H1 (cell line): Measurements from ENCODE around the gene FAM240A. TPM values are rescaled to one million over a fixed set of nuclear protein-coding genes. Genes with fewer than 3 reads are reported as not detected.

ENCODE experiments used
- CTCF ChIA-PET: fragments of 300-600 bp; sonication (Branson Sonifier 250); formaldehyde crosslinking; loops from one replicate; lab custom pipeline; 2021; ENCODE audit not compliant: partially characterized antibody; lab: Charles Lee
- POLR2A ChIA-PET: fragments of 300-600 bp; sonication (Branson Sonifier 250); formaldehyde crosslinking; loops from one replicate; lab custom pipeline; 2021; ENCODE audit warnings: inconsistent platforms; ENCODE audit not compliant: partially characterized antibody; lab: Charles Lee
- DNase-seq, 2 experiments: peaks; one replicate each; pipeline versions ENCODE4 v3.0.0 to v3.0.0-alpha.2; 2010 to 2022; ENCODE audit warnings: low spot score in 2 of 2, low read depth in 1 of 2, mixed read lengths in 1 of 2
- FAIRE-seq: peaks from 2 replicates; lab custom pipeline; 2011; peaks lifted over from hg19 to GRCh38; lab: Jason Lieb, UNC
- H2AFZ ChIP-seq: 2 replicates; pipeline ENCODE4 v1.8.1; 2012; ENCODE audit warnings: low read length, inconsistent platforms
- H2AK5ac ChIP-seq: 2 replicates; pipeline ENCODE4 v1.6.1; 2013; ENCODE audit warnings: low read depth, low read length
- H2BK120ac ChIP-seq: replicated peaks from 2 replicates; pipeline ENCODE3; 2013; ENCODE audit warnings: low read depth, low read length, inconsistent platforms
- H2BK12ac ChIP-seq: 2 replicates; pipeline ENCODE4 v1.6.1; 2013; ENCODE audit warnings: low read depth, low read length
- H2BK15ac ChIP-seq: 2 replicates; pipeline ENCODE4 v1.6.1; 2013; ENCODE audit warnings: low read length
- H2BK20ac ChIP-seq: 2 replicates; pipeline ENCODE4 v1.6.1; 2013; ENCODE audit warnings: low read length
- H2BK5ac ChIP-seq: 2 replicates; pipeline ENCODE4 v1.6.1; 2013; ENCODE audit warnings: low read depth, low read length
- H3K14ac ChIP-seq: 2 replicates; pipeline ENCODE4 v1.6.1; 2013; ENCODE audit warnings: inconsistent platforms; ENCODE audit not compliant: insufficient read length
- H3K18ac ChIP-seq: 2 replicates; pipeline ENCODE4 v1.6.1; 2013; ENCODE audit warnings: low read length; ENCODE audit errors: extremely low read depth
- H3K23ac ChIP-seq: 2 replicates; pipeline ENCODE4 v1.6.1; 2013; ENCODE audit warnings: inconsistent platforms; ENCODE audit not compliant: insufficient read length
- H3K23me2 ChIP-seq: 2 replicates; pipeline ENCODE4 v1.6.1; 2013; ENCODE audit warnings: low read depth, low read length
- H3K27ac ChIP-seq: 2 replicates; pipeline ENCODE4 v1.6.1; 2011; ENCODE audit warnings: low read depth, low read length, inconsistent platforms
- H3K27me3 ChIP-seq, 4 experiments: replicated peaks in 1 of 4; 1 replicate in 1 of 4; 2 replicates in 3 of 4; pipeline versions ENCODE4 v1.6.1 to v1.8.1; 2011 to 2013; ENCODE audit warnings: low read length in 3 of 4, mild to moderate bottlenecking in 3 of 4, inconsistent platforms in 2 of 4, mixed read lengths in 2 of 4, moderate library complexity in 1 of 4; ENCODE audit not compliant: control insufficient read depth in 3 of 4, insufficient read depth in 3 of 4; ENCODE audit errors: extremely low read depth in 1 of 4
- H3K36me3 ChIP-seq, 4 experiments: 2 replicates each; pipeline versions ENCODE4 v1.6.1 to v1.8.1; 2011 to 2013; ENCODE audit warnings: mild to moderate bottlenecking in 4 of 4, low read length in 3 of 4, moderate library complexity in 2 of 4, control low read depth in 1 of 4, inconsistent platforms in 1 of 4; ENCODE audit not compliant: insufficient read depth in 4 of 4, control insufficient read depth in 2 of 4
- H3K4ac ChIP-seq: replicated peaks from 2 replicates; pipeline ENCODE3; 2013; ENCODE audit warnings: low read length, low read depth, mixed read lengths, inconsistent platforms; ENCODE audit not compliant: insufficient read length
- H3K4me1 ChIP-seq, 4 experiments: replicated peaks in 1 of 4; 1 replicate in 1 of 4; 2 replicates in 3 of 4; pipeline versions ENCODE4 v1.6.1 to v1.8.1; 2011 to 2013; ENCODE audit warnings: low read length in 3 of 4, inconsistent platforms in 2 of 4, mixed read lengths in 1 of 4; ENCODE audit not compliant: insufficient read depth in 4 of 4, control insufficient read depth in 3 of 4
- H3K4me2 ChIP-seq, 2 experiments: 2 replicates each; pipeline versions ENCODE4 v1.6.1 to v1.8.1; 2011 to 2013; ENCODE audit warnings: low read depth in 2 of 2, low read length in 2 of 2, control low read depth in 1 of 2, inconsistent platforms in 1 of 2, mild to moderate bottlenecking in 1 of 2; ENCODE audit not compliant: insufficient read depth in 1 of 2
- H3K4me3 ChIP-seq, 4 experiments: fragments of 200-600, 300-600 bp in 1 of 4; sonication (generic), shearing (Covaris generic), sonication (Bioruptor Twin) in 1 of 4; 2 replicates each; pipeline versions ENCODE4 v1.5.1 to v1.8.1; 2011 to 2016; ENCODE audit warnings: low read length in 4 of 4, low read depth in 3 of 4, control low read depth in 2 of 4, inconsistent platforms in 2 of 4, mild to moderate bottlenecking in 2 of 4, mixed read lengths in 1 of 4, moderate library complexity in 1 of 4; ENCODE audit not compliant: insufficient read depth in 2 of 4; ENCODE audit errors: extremely low read depth in 1 of 4
- H3K56ac ChIP-seq: replicated peaks from 2 replicates; pipeline ENCODE3; 2013; ENCODE audit warnings: low read depth, mild to moderate bottlenecking, mixed read lengths, low read length, inconsistent platforms; ENCODE audit not compliant: insufficient read length
- H3K79me1 ChIP-seq: 2 replicates; pipeline ENCODE4 v1.6.1; 2013; ENCODE audit warnings: low read depth, low read length, control low read depth
- H3K79me2 ChIP-seq, 2 experiments: 2 replicates each; pipeline versions ENCODE4 v1.6.1 to v1.8.1; 2012 to 2013; ENCODE audit warnings: low read length in 2 of 2, mild to moderate bottlenecking in 2 of 2, inconsistent platforms in 1 of 2; ENCODE audit not compliant: insufficient read depth in 2 of 2, control insufficient read depth in 1 of 2
- H3K9ac ChIP-seq, 4 experiments: replicated peaks in 1 of 4; 1 replicate in 1 of 4; 2 replicates in 3 of 4; pipeline versions ENCODE4 v1.6.1 to v1.8.1; 2011 to 2013; ENCODE audit warnings: low read depth in 3 of 4, low read length in 3 of 4, control low read depth in 2 of 4, mild to moderate bottlenecking in 2 of 4, moderate library complexity in 2 of 4, inconsistent platforms in 1 of 4; ENCODE audit errors: extremely low read depth in 1 of 4
- H3K9me3 ChIP-seq, 2 experiments: 2 replicates each; pipeline versions ENCODE4 v1.6.1 to v1.8.1; 2012 to 2013; ENCODE audit warnings: mild to moderate bottlenecking in 2 of 2, moderate library complexity in 2 of 2, control low read depth in 1 of 2, inconsistent platforms in 1 of 2, low read depth in 1 of 2, low read length in 1 of 2, mixed read lengths in 1 of 2; ENCODE audit not compliant: insufficient read depth in 2 of 2
- H4K20me1 ChIP-seq, 2 experiments: replicated peaks in 1 of 2; 2 replicates each; pipeline versions ENCODE3 to v1.8.1; 2011 to 2013; ENCODE audit warnings: inconsistent platforms in 2 of 2, low read length in 2 of 2, mild to moderate bottlenecking in 1 of 2; ENCODE audit not compliant: insufficient read depth in 2 of 2, control insufficient read depth in 1 of 2
- H4K5ac ChIP-seq: 2 replicates; pipeline ENCODE4 v1.6.1; 2013; ENCODE audit warnings: low read length, low read depth, mixed read lengths, inconsistent platforms; ENCODE audit not compliant: insufficient read length
- H4K8ac ChIP-seq: 2 replicates; pipeline ENCODE4 v1.8.0; 2013; ENCODE audit warnings: mild to moderate bottlenecking, moderate library complexity, low read length, inconsistent platforms; ENCODE audit not compliant: insufficient read depth; ENCODE audit errors: extremely low read depth
- H4K91ac ChIP-seq: replicated peaks from 2 replicates; pipeline ENCODE3; 2013; ENCODE audit warnings: low read length, mixed read lengths, inconsistent platforms; ENCODE audit not compliant: insufficient read length
- CBX5 ChIP-seq: fragments of 300-800, 300-1000 bp; sonication (generic); IDR thresholded peaks from 2 replicates; pipeline ENCODE4 v1.7.1; 2016; ENCODE audit warnings: antibody characterized with exemption, low read length, low read depth
- EGR1 ChIP-seq: IDR thresholded peaks from 2 replicates; pipeline ENCODE4 v1.6.1; 2011; ENCODE audit warnings: low read depth, low read length, borderline replicate concordance
- HDAC2 ChIP-seq, 2 experiments: fragments of 300-600 bp in 1 of 2; sonication (generic) in 1 of 2; IDR thresholded peaks; 2 replicates each; pipeline ENCODE4 v1.6.1; 2011 to 2012; ENCODE audit warnings: low read depth in 2 of 2, low read length in 2 of 2, mild to moderate bottlenecking in 2 of 2, moderate library complexity in 2 of 2, borderline replicate concordance in 1 of 2, inconsistent platforms in 1 of 2
- HDAC6 ChIP-seq: IDR thresholded peaks from one replicate; pipeline ENCODE4 v1.7.1; 2012; ENCODE audit warnings: low read depth, mild to moderate bottlenecking, inconsistent platforms, low read length, moderate library complexity
- JUN ChIP-seq: IDR thresholded peaks from 2 replicates; pipeline ENCODE4 v1.6.1; 2011; ENCODE audit warnings: low read depth, mild to moderate bottlenecking, improper control_type of control experiment, low read length
- JUND ChIP-seq: IDR thresholded peaks from 2 replicates; pipeline ENCODE4 v1.6.1; 2011; ENCODE audit warnings: mild to moderate bottlenecking, improper control_type of control experiment, low read length
- NRF1 ChIP-seq: IDR thresholded peaks from 2 replicates; pipeline ENCODE4 v1.6.1; 2011; ENCODE audit warnings: mild to moderate bottlenecking, low read depth, low read length, improper control_type of control experiment
- SIN3A ChIP-seq, 2 experiments: IDR thresholded peaks in 1 of 2; conservative IDR thresholded peaks in 1 of 2; 2 replicates each; pipeline ENCODE4 v1.6.1; 2011 to 2012; ENCODE audit warnings: low read length in 2 of 2, improper control_type of control experiment in 1 of 2, low read depth in 1 of 2, mild to moderate bottlenecking in 1 of 2
- TAF1 ChIP-seq: IDR thresholded peaks from 2 replicates; pipeline ENCODE4 v1.6.1; 2011; ENCODE audit warnings: mild to moderate bottlenecking, low read depth, low read length
- TBP ChIP-seq: IDR thresholded peaks from 2 replicates; pipeline ENCODE4 v1.6.1; 2011; ENCODE audit warnings: low read depth, low read length, improper control_type of control experiment
- TCF12 ChIP-seq: IDR thresholded peaks from 2 replicates; pipeline ENCODE4 v1.6.1; 2011; ENCODE audit warnings: low read depth, mild to moderate bottlenecking, low read length
- WGBS, 2 experiments: shearing (Covaris generic) in 1 of 2; methylation state at CpG; one replicate each; pipeline versions ENCODE4 v1.1.6 to v1.1.7; 2013 to 2015; ENCODE audit warnings: low lambda C conversion rate in 2 of 2, mixed read lengths in 2 of 2, inconsistent platforms in 1 of 2, low coverage in 1 of 2, missing lambda C conversion rate in 1 of 2; ENCODE audit not compliant: insufficient replicate concordance in 2 of 2, insufficient coverage in 1 of 2, insufficient read length in 1 of 2; ENCODE audit errors: extremely low coverage in 1 of 2, missing lambda C conversion rate in 1 of 2; 5-methylcytosine and 5-hydroxymethylcytosine counted together
- polyA plus RNA-seq, 7 experiments: library from polyadenylated mRNA; depleted of rRNA in 3 of 7; stranded (reverse) in 5 of 7; unstranded in 2 of 7; fragments of >200 nt in 5 of 7; fragments of 200-250 nt in 2 of 7; gene quantifications; 1 replicate in 5 of 7; 2 replicates in 1 of 7; 4 replicates in 1 of 7; pipeline versions ENCODE4 v1.2.1 to v1.2.3, GENCODE V29; 2011 to 2013; ENCODE audit warnings: missing spikeins in 2 of 7, mixed read lengths in 2 of 7
- total RNA-seq: library from RNA; stranded (reverse); fragmentation: NEBNext Ultra II Directional; extraction: Animal tissue kit (Norgen Biotek cat#: 25700); gene quantifications from 2 replicates; pipeline ENCODE4 v1.2.1, GENCODE V29; 2021

Gene FAM240A
- total and polyA plus RNA-seq, 2 of the 8 experiments (the other 6 are each of a cell fraction or from before 2014, with no cell fraction given) = 0.08 TPM; not detected in 1

- H3K23ac ChIP-seq = no peak overlapping the region
- FAIRE-seq (peak; percentile 39), DNase-seq (no peak)
- peak overlapping the region; percentile 75; the same call in 1 of the 2 replicates for H2AK5ac ChIP-seq
- no peak overlapping the region for H4K5ac ChIP-seq
- H4K91ac ChIP-seq = no peak overlapping the region
- peaks cover 11 to 56% (median 38%) of the 10 kb centered on the region in 4 experiments for H3K36me3 ChIP-seq
- WGBS, 2 experiments = 1% methylated on average over 10 of the region's 10 CpGs; no CpG with 5 or more reads in 1 of the 2 experiments
- H3K27ac ChIP-seq = peak overlapping the region; percentile 8; the same call in 1 of the 2 replicates
- no peak overlapping the region for H3K56ac ChIP-seq
- H3K79me2 ChIP-seq = peaks cover 14 to 37% of the 10 kb centered on the region in 2 experiments
- H2BK12ac ChIP-seq = no peak overlapping the region; the same call in 1 of the 2 replicates
- no peak overlapping the region for H2AFZ ChIP-seq
- H2BK15ac ChIP-seq = peak overlapping the region; percentile 2; the same call in 1 of the 2 replicates
- no peak overlapping the region for H2BK120ac ChIP-seq
- H4K20me1 ChIP-seq = peaks cover 6 to 11% of the 10 kb centered on the region in 2 experiments
- H4K8ac ChIP-seq = no peak overlapping the region
- peaks cover 5% of the 10 kb centered on the region for H3K79me1 ChIP-seq
- H2BK20ac ChIP-seq = no peak overlapping the region
- H3K9me3 ChIP-seq = no peaks in the 10 kb centered on the region
- ChIA-PET POLR2A (interaction anchor here (1.0 to 11.9 kb wide), 11 partner anchors 7 to 90 kb away, joined by 3 to 213 read pairs (median 4); partner anchors contain the start of gene LRRC2), CTCF (interaction anchor here (0.6 to 4.7 kb wide), 5 partner anchors 14 to 1149 kb away, joined by 3 to 26 read pairs (median 3); no protein-coding TSS in a partner anchor)
- peak overlapping the region; percentile 86 for H2BK5ac ChIP-seq
- peak overlapping the region; percentile 10 for H3K4ac ChIP-seq
- H3K4me3 ChIP-seq = peak overlapping the region; percentile 54 to 97 (median 76)
- peak overlapping the region; percentile 95 for H3K18ac ChIP-seq
- no peaks in the 10 kb centered on the region; a peak in 2 of 7 replicates for H3K27me3 ChIP-seq
- peaks cover 23% of the 10 kb centered on the region for H3K23me2 ChIP-seq
- H3K14ac ChIP-seq = peak overlapping the region; percentile 2
- H3K4me2 ChIP-seq = peak overlapping the region; percentile 86 to 95
- H3K9ac ChIP-seq = peak overlapping the region; percentile 31 to 87 (median 46); a peak in 6 of 7 replicates
- H3K4me1 ChIP-seq = peaks cover 9 to 25% (median 15%) of the 10 kb centered on the region in 4 experiments; a peak in 6 of 7 replicates
- TF ChIP-seq HDAC6 (no peak), EGR1 (no peak), JUND (no peak), TAF1 (0 out of 2 replicates have a peak, but pooled peaks have one; percentile 10), TCF12 (no peak), CBX5 (no peak), HDAC2 (IDR thresholded peaks at IDR 0.05; ENCODE audit: borderline replicate concordance in 1 of 2, low read depth in 2 of 2, low read length in 2 of 2) (no peak), TBP (no peak; the same call in 1 of the 2 replicates), JUN (no peak), NRF1 (no peak), SIN3A (conservative IDR thresholded peaks at IDR 0.05 in 1 of 2, IDR thresholded peaks at IDR 0.05 in 1 of 2; ENCODE audit: low read depth in 1 of 2, low read length in 2 of 2) (peak; percentile 52 to 65; a peak in 1 of 4 replicates)
Measured at GRCh38 chr3:46578973-46579755, 33.2 kb upstream of the FAM240A start.
